Panc1 (cell line): Measurements from ENCODE around the gene BCAS3. TPM values are rescaled to one million over a fixed set of nuclear protein-coding genes. Genes with fewer than 3 reads are reported as not detected.

ENCODE experiments used
- ATAC-seq: fragments of 200-7000 bp; cut with Tn5 transposase; 2 replicates; pipeline ENCODE4 v1.9.1; 2020; ENCODE audit warnings: mild to moderate bottlenecking, moderate library complexity
- BruUV-seq: library from RNA; stranded (reverse); fragments of 400-500 nt; replicated peaks from 2 replicates; lab custom pipeline; 2021; lab: Mats Ljungman, UMichigan
- CTCF ChIA-PET: fragments of 300-600 bp; sonication (Branson Sonifier 250); formaldehyde crosslinking; loops from one replicate; lab custom pipeline; 2022; ENCODE audit warnings: antibody characterized with exemption; lab: Charles Lee
- POLR2A ChIA-PET: fragments of 300-600 bp; sonication (Branson Sonifier 250); formaldehyde crosslinking; loops from one replicate; lab custom pipeline; 2022; ENCODE audit warnings: antibody characterized with exemption; lab: Charles Lee
- DNase-seq: peaks from one replicate; pipeline ENCODE4 v3.0.0-alpha.2; 2010; ENCODE audit warnings: low read depth, low spot score
- H3K27ac ChIP-seq: 2 replicates; pipeline ENCODE4 v1.5.1; 2011; ENCODE audit warnings: mild to moderate bottlenecking, low read length, inconsistent platforms
- H3K27me3 ChIP-seq: fragments of 200-500 bp; sonication (Bioruptor generic); 2 replicates; pipeline ENCODE4 v1.6.0; 2014; ENCODE audit warnings: low read length, inconsistent platforms; ENCODE audit not compliant: control insufficient read depth, insufficient read depth
- H3K36me3 ChIP-seq: fragments of 200-500 bp; sonication (Bioruptor generic); 2 replicates; pipeline ENCODE4 v1.5.1; 2014; ENCODE audit warnings: inconsistent platforms, mild to moderate bottlenecking, low read length, moderate library complexity; ENCODE audit not compliant: control insufficient read depth, insufficient read depth
- H3K4me1 ChIP-seq: 2 replicates; pipeline ENCODE4 v1.5.1; 2011; ENCODE audit warnings: inconsistent platforms, mild to moderate bottlenecking, low read length, moderate library complexity; ENCODE audit not compliant: control insufficient read depth, insufficient read depth
- H3K4me3 ChIP-seq, 2 experiments: 2 replicates each; pipeline ENCODE4 v1.5.1; 2011 to 2012; ENCODE audit warnings: low read depth in 2 of 2, low read length in 2 of 2, mild to moderate bottlenecking in 2 of 2, inconsistent platforms in 1 of 2, moderate library complexity in 1 of 2
- H3K9me3 ChIP-seq: fragments of 200-500 bp; sonication (Bioruptor generic); 2 replicates; pipeline ENCODE4 v1.5.1; 2014; ENCODE audit warnings: low read depth, mild to moderate bottlenecking, inconsistent platforms, low read length, moderate library complexity; ENCODE audit not compliant: control insufficient read depth, insufficient read depth
- CTCF ChIP-seq: fragments of 450-650 bp; IDR thresholded peaks from 2 replicates; pipeline ENCODE4 v1.5.1; 2017; ENCODE audit warnings: mild to moderate bottlenecking
- POLR2AphosphoS5 ChIP-seq: IDR thresholded peaks from 2 replicates; pipeline ENCODE4 v1.6.1; 2012; ENCODE audit warnings: mild to moderate bottlenecking, low read depth, low read length, moderate library complexity
- SIN3A ChIP-seq: IDR thresholded peaks from 2 replicates; pipeline ENCODE4 v1.6.1; 2012; ENCODE audit warnings: low read depth, mild to moderate bottlenecking, low read length, moderate library complexity, borderline replicate concordance; ENCODE audit not compliant: insufficient read depth
- TCF7L2 ChIP-seq: IDR thresholded peaks from 2 replicates; pipeline ENCODE4 v1.6.1; 2011; ENCODE audit warnings: mild to moderate bottlenecking, low read depth, low read length, inconsistent platforms
- in situ Hi-C: cut with HindIII; loops from 2 replicates; pipeline ENCODE4 v1.10.0; 2016; ENCODE audit warnings: low sequenced_read_pairs, low pct_unique_long_range_greater_than_20kb
- intact Hi-C: fragments of 100-400 bp; cut with micrococcal nuclease; formaldehyde crosslinking; loops from one replicate; pipeline ENCODE4 v1.10.0; 2022; ENCODE audit not compliant: unreplicated experiment
- total RNA-seq: library from RNA; stranded (reverse); gene quantifications from one replicate; pipeline ENCODE4 v1.2.1, GENCODE V29; 2021; ENCODE audit not compliant: unreplicated experiment
- TF ChIP-seq, protein P1 (sequence below), 2 experiments: IDR thresholded peaks; 2 replicates each; pipeline ENCODE4 v1.6.1; 2011 to 2012; ENCODE audit warnings: low read depth in 2 of 2, control low read depth in 1 of 2, low read length in 1 of 2, mild to moderate bottlenecking in 1 of 2, moderate library complexity in 1 of 2; ENCODE audit not compliant: insufficient read depth in 1 of 2

BCAS3 gene
- total RNA-seq, 1 experiment from 2014 or later = 9.3 TPM

- intact Hi-C loops = no loop called here
- no peaks in the 10 kb centered on the region for H3K9me3 ChIP-seq
- ChIA-PET POLR2A (no interaction called here), CTCF (no interaction called here)
- no peaks in the 10 kb centered on the region for H3K4me1 ChIP-seq
- H3K27ac ChIP-seq = peak overlapping the region; percentile 54; the same call in 1 of the 2 replicates
- H3K36me3 ChIP-seq = no peaks in the 10 kb centered on the region
- H3K4me3 ChIP-seq = no peak overlapping the region
- DNase-seq = no peak
- no peak for ATAC-seq
- TF ChIP-seq POLR2AphosphoS5 (no peak), SIN3A (no peak), CTCF (no peak), TCF7L2 (no peak)
- TF ChIP-seq, protein P1, sequence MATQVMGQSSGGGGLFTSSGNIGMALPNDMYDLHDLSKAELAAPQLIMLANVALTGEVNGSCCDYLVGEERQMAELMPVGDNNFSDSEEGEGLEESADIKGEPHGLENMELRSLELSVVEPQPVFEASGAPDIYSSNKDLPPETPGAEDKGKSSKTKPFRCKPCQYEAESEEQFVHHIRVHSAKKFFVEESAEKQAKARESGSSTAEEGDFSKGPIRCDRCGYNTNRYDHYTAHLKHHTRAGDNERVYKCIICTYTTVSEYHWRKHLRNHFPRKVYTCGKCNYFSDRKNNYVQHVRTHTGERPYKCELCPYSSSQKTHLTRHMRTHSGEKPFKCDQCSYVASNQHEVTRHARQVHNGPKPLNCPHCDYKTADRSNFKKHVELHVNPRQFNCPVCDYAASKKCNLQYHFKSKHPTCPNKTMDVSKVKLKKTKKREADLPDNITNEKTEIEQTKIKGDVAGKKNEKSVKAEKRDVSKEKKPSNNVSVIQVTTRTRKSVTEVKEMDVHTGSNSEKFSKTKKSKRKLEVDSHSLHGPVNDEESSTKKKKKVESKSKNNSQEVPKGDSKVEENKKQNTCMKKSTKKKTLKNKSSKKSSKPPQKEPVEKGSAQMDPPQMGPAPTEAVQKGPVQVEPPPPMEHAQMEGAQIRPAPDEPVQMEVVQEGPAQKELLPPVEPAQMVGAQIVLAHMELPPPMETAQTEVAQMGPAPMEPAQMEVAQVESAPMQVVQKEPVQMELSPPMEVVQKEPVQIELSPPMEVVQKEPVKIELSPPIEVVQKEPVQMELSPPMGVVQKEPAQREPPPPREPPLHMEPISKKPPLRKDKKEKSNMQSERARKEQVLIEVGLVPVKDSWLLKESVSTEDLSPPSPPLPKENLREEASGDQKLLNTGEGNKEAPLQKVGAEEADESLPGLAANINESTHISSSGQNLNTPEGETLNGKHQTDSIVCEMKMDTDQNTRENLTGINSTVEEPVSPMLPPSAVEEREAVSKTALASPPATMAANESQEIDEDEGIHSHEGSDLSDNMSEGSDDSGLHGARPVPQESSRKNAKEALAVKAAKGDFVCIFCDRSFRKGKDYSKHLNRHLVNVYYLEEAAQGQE (IDR thresholded peaks at IDR 0.05; ENCODE audit: insufficient read depth in 1 of 2, low read depth in 2 of 2, low read length in 1 of 2) = no peak
- H3K27me3 ChIP-seq = no peaks in the 10 kb centered on the region
- in situ Hi-C loops = no loop called here
- no TSS peak for BruUV-seq
Measured at GRCh38 chr17:61188081-61188480, 510.4 kb downstream of the BCAS3 start.

GRCh38 chr17:61189968-61190367 is 512.3 kb downstream of the BCAS3 start:
- Histone ChIP-seq H3K4me3 (no peak overlapping the region), H3K27ac (no peak overlapping the region), H3K9me3 (no peaks in the 10 kb centered on the region), H3K4me1 (no peaks in the 10 kb centered on the region), H3K36me3 (no peaks in the 10 kb centered on the region), H3K27me3 (no peaks in the 10 kb centered on the region)
- ATAC-seq = no peak
- TF ChIP-seq POLR2AphosphoS5 (no peak), CTCF (no peak)
- DNase-seq = no peak
- BruUV-seq = no TSS peak
- in situ Hi-C loops (no loop called here), intact Hi-C loops (no loop called here)
- POLR2A ChIA-PET = interaction anchor here (0.6 to 1.0 kb wide), 3 partner anchors 13 to 132 kb away, joined by 3 to 7 read pairs (median 4); no protein-coding TSS in a partner anchor
- CTCF ChIA-PET = no interaction called here

DNA sequence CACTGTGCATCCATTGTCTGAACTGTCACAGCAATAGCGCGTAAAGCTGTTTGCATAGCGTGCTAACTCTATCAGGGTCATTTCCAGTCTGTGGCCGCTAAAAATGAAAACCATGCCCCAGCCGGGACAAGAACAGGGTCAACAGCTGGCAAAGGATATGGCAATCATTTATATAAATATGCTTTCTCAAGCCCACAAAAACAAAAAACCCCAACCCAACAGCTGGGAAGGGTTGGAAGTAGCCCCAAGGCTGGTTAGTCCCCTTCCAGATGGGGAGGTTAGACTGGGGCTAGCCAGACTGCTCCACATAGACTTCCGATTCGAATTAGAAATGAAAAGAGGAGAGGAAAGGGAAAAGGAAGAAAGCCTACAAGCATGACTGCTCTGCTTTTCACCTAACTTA is 518.7 kb downstream of the BCAS3 start:
- H3K4me1 ChIP-seq = peaks cover 20% of the 10 kb centered on the region
- intact Hi-C loops (no loop called here), in situ Hi-C loops (no loop called here)
- DNase-seq (no peak), ATAC-seq (no peak)
- H3K27ac ChIP-seq = peak overlapping the region; percentile 52
- TF ChIP-seq SIN3A (no peak), TCF7L2 (no peak), POLR2AphosphoS5 (no peak), CTCF (no peak)
- TF ChIP-seq, protein P1 (IDR thresholded peaks at IDR 0.05; ENCODE audit: insufficient read depth in 1 of 2, low read depth in 2 of 2, low read length in 1 of 2) = no peak
- no peaks in the 10 kb centered on the region for H3K9me3 ChIP-seq
- ChIA-PET POLR2A (no interaction called here), CTCF (no interaction called here)
- BruUV-seq = no TSS peak
- no peak overlapping the region for H3K4me3 ChIP-seq
- no peaks in the 10 kb centered on the region for H3K36me3 ChIP-seq
- H3K27me3 ChIP-seq = no peaks in the 10 kb centered on the region
